Effector memory CD8-positive, alpha-beta T cell (primary cell): ENCODE measurements around the gene NAGK.
A peak's percentile ranks its signal among the peaks of the same experiment; 100 is the strongest.
"Not testable (repeated sequence)": the region's sequence is repeated elsewhere in the genome, so short reads cannot be mapped to it uniquely, and the experiment has no call there.

Experiments
- ATAC-seq: fragments of 150-1000 bp; cut with Tn5 transposase; replicated peaks from 2 replicates; pipeline ENCODE4 v1.10.0; 2021; ENCODE audit warnings: mild to moderate bottlenecking, moderate library complexity
- DNase-seq, 3 experiments: peaks; one replicate each; pipeline ENCODE4 v3.0.0; 2021
- H3K27ac Mint-ChIP-seq, 2 donors: one replicate each; pipeline ENCODE4 v1.8.0; 2022; ENCODE audit warnings: mild to moderate bottlenecking in 2 of 2, mixed read lengths in 2 of 2, moderate library complexity in 2 of 2
- H3K27me3 Mint-ChIP-seq, 2 donors: one replicate each; pipeline ENCODE4 v1.8.0; 2022; ENCODE audit warnings: mixed read lengths in 2 of 2
- H3K36me3 Mint-ChIP-seq: one replicate; pipeline ENCODE4 v1.8.0; 2022; ENCODE audit warnings: mild to moderate bottlenecking, moderate library complexity, mixed read lengths; ENCODE audit not compliant: insufficient read depth
- H3K4me1 Mint-ChIP-seq, 2 donors: one replicate each; pipeline ENCODE4 v1.8.0; 2022; ENCODE audit warnings: low read depth in 2 of 2, mixed read lengths in 2 of 2
- H3K4me3 Mint-ChIP-seq, 2 donors: one replicate each; pipeline ENCODE4 v1.8.0; 2022; ENCODE audit warnings: mild to moderate bottlenecking in 2 of 2, mixed read lengths in 2 of 2, moderate library complexity in 2 of 2
- H3K9me3 Mint-ChIP-seq, 2 donors: one replicate each; pipeline ENCODE4 v1.8.0; 2022; ENCODE audit warnings: mixed read lengths in 2 of 2

NAGK gene

DNA sequence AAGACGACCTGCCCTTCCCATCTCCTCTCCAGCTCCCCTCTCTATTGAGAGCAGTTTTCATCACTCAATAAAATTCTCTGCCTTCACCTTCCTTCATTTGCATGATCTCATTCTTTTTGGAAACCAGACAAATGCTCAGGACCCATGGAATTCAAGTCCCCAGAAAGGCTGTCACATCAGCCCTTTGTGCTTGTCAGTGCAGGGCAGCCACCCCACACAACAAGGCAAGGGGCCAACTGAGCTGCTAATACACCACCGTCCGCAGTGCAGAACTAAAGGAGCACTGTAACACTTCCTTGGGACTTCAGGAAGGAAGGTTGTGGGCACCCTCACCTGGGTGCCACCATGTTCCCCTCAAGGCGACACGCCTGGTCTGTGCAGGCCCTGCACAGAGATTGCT is 35.4 kb downstream of the NAGK start:
- no peak overlapping the region for H3K27ac Mint-ChIP-seq
- no peak overlapping the region for H3K4me3 Mint-ChIP-seq
- no peaks in the 10 kb centered on the region for H3K36me3 Mint-ChIP-seq

DNA sequence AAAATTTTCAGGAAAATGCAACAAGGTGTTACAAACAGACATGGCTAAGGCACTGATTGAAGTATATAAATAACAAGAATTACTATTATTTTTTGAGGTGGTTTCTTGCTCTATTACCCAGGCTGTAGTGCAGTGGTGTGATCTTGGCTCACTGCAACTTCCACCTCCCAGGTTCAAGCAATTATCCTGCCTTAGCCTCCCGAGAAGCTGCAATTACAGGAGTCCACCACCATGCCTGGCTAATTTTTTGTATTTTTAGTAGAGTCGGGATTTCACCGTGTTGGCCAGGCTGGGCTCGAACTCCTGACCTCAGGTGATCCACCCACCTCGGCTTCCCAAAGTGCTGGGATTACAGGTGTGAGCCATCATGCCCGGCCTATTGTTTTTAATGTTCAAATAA is 38.0 kb downstream of the NAGK start:
- not testable (repeated sequence) for ATAC-seq, H3K9me3 Mint-ChIP-seq, H3K4me1 Mint-ChIP-seq, H3K4me3 Mint-ChIP-seq, H3K36me3 Mint-ChIP-seq, H3K27me3 Mint-ChIP-seq, DNase-seq, H3K27ac Mint-ChIP-seq

More for the DNA sequence above, 35.4 kb downstream of the NAGK start:
- peaks cover 5 to 16% of the 10 kb centered on the region in 2 donors for H3K27me3 Mint-ChIP-seq
- H3K9me3 Mint-ChIP-seq: no peaks in the 10 kb centered on the region
- H3K4me1 Mint-ChIP-seq: peaks cover 0 to 3% of the 10 kb centered on the region in 2 donors
- no peak for DNase-seq
- no peak for ATAC-seq

DNA sequence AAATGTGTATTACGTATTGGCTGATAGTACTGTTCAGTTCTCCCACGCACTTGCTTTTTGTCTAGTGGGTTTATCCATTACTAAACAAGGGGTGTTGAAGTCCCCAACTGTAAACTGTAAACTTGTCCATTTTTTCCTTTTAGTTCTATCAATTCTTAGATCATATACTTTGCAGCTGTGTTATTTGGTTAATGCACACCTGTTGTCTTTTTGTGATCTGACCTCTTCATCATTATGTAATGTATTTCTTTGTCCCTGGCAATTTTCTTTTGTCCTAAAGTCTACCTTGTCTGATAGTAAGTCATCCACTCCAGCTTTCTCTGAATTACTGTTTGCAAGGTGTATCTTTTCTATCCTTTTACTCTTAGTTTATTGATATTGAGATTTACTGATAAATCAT is 39.6 kb downstream of the NAGK start:
- DNase-seq: no peak
- H3K27me3 Mint-ChIP-seq: no peaks in the 10 kb centered on the region
- H3K27ac Mint-ChIP-seq: no peak overlapping the region
- H3K4me3 Mint-ChIP-seq: no peak overlapping the region
- no peaks in the 10 kb centered on the region for H3K9me3 Mint-ChIP-seq
- H3K4me1 Mint-ChIP-seq: no peaks in the 10 kb centered on the region
- peaks cover 2% of the 10 kb centered on the region for H3K36me3 Mint-ChIP-seq
- no peak for ATAC-seq

DNA sequence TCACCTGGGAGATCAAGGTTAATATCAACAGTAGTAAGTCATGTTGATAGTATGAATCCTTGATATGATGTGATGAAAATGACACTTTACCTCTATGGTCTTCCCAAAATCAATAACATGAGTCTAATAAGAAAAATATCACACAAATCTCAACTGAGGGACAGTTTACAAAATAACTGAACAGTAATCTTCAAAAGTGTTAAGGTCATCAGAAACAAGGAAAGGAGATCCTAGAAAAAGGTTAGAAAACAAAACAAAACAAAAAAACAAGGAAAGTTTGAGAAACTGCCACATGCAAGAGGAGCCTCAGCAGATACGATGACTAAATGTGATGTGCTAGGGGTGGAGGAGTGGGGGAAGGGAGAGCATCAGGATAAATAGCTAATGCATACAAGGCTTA is 45.4 kb downstream of the NAGK start:
- H3K36me3 Mint-ChIP-seq: peaks cover 18% of the 10 kb centered on the region
- DNase-seq (no peak), ATAC-seq (no peak)
- peaks cover 0 to 4% of the 10 kb centered on the region in 2 donors for H3K4me1 Mint-ChIP-seq
- H3K4me3 Mint-ChIP-seq: no peak overlapping the region
- H3K9me3 Mint-ChIP-seq: no peaks in the 10 kb centered on the region
- peak overlapping the region in 1 of 2 donors; percentile 30 for H3K27ac Mint-ChIP-seq
- H3K27me3 Mint-ChIP-seq: no peaks in the 10 kb centered on the region

DNA sequence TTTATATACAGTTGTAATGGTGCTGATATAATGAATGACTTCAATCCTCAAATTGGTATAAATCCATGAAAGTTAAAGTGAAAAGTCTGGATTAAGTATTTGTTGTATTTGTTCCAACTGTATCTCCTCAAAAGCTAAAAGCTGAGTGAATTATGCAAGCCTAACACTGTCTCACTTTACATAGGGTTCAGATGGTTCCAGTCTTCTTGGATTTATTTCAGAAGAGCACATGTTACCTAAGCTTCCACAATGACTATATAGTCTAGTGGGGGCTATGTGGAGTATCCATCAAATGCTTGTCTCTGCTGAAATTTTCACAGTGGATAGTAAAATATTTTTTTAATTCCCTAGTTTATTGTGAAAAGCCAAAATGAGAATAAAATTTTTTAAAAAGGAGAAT is 48.6 kb downstream of the NAGK start:
- Mint-ChIP-seq H3K4me1 (peaks cover 5 to 8% of the 10 kb centered on the region in 2 donors), H3K27me3 (no peaks in the 10 kb centered on the region), H3K36me3 (peaks cover 16% of the 10 kb centered on the region), H3K9me3 (no peaks in the 10 kb centered on the region), H3K4me3 (no peak overlapping the region), H3K27ac (no peak overlapping the region)
- DNase-seq: no peak
- ATAC-seq: no peak

DNA sequence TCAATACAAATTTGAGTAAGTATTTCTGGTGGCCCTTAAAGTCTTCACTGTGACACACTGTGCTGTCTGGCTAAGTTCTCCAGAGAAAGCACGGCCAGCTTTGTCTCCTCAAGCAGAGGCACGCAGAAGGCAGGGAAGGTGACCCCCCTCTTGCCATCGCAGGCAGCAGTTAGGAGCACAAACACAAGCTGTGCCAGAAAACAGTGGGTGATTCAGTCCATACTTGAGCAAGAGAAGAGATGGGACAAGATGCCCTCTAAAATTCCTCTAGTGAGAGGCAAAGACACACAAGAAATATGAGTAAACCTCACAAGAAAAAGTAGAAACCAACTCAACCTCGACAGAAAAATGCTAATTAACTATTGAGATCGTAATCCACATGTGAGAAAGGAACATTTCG is 51.7 kb downstream of the NAGK start:
- H3K4me1 Mint-ChIP-seq: peaks cover 5 to 8% of the 10 kb centered on the region in 2 donors
- H3K27ac Mint-ChIP-seq: no peak overlapping the region
- H3K36me3 Mint-ChIP-seq: peaks cover 15% of the 10 kb centered on the region
- no peaks in the 10 kb centered on the region for H3K9me3 Mint-ChIP-seq
- DNase-seq: no peak
- no peaks in the 10 kb centered on the region for H3K27me3 Mint-ChIP-seq
- no peak for ATAC-seq
- no peak overlapping the region for H3K4me3 Mint-ChIP-seq

DNA sequence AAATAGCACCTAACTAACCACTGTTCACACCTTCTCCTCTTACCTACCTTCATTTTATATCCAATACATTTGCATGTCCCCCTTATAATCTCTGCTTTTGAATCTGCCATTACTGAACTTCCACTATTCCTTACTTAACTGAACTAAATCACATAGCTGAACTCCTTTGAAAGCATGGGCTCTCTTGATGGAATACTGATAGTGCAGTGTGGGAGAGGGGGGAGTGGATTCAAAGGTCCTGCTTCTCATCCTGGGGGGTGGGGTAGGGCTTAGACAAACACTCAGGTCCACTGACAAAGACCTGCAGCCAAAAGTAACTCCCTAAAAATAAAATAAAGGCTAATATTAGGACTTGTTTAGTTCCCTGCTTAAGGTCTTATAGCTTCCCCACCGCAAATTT is 53.0 kb downstream of the NAGK start:
- no peak for DNase-seq
- H3K9me3 Mint-ChIP-seq: no peaks in the 10 kb centered on the region
- H3K4me3 Mint-ChIP-seq: no peak overlapping the region
- H3K27ac Mint-ChIP-seq: no peak overlapping the region
- no peak for ATAC-seq
- peaks cover 5 to 9% of the 10 kb centered on the region in 2 donors for H3K4me1 Mint-ChIP-seq
- H3K36me3 Mint-ChIP-seq: peaks cover 10% of the 10 kb centered on the region
- no peaks in the 10 kb centered on the region for H3K27me3 Mint-ChIP-seq

DNA sequence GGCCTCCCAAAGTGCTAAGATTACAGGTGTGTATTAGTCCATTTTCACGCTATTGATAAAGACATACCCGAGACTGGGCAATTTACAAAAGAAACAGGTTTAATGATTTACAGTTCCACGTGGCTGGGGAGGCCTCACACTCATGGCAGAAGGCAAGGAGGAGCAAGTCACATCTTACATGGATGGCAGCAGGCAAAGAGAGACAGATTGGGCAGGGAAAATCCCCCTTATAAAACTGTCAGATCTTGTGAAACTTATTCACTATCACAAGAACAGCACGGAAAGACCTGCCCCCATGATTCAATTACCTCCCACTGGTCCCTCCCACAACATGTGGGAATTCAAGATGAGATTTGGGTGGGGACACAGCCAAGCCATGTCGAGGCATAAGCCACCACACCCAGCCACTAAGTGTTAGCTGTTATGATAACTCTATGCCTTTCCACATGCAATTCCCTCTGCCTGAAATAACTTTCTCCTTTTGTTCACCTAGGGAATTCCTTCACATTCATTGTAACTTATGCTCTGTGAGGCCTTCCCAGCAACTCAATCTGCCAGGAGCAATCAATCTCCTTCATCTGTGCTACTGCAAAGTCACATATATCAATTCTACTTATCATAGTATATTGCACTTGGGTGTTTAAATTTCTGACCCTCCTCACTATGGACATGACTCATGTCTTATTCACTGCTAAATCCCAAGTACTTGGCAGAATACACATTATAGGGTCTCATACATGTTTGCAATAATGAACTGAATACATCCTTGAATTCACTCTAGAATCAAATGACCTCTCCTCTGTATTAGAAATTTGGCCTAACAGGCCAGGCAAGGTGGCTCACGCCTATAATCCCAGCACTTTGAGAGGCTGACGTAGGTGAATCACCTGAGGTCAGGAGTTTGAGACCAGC is 54.2 kb downstream of the NAGK start:
- Mint-ChIP-seq H3K4me1 (peaks cover 5 to 9% of the 10 kb centered on the region in 2 donors), H3K27ac (no peak overlapping the region), H3K4me3 (no peak overlapping the region), H3K27me3 (no peaks in the 10 kb centered on the region), H3K9me3 (no peaks in the 10 kb centered on the region), H3K36me3 (peaks cover 3% of the 10 kb centered on the region)
- DNase-seq: no peak
- no peak for ATAC-seq

DNA sequence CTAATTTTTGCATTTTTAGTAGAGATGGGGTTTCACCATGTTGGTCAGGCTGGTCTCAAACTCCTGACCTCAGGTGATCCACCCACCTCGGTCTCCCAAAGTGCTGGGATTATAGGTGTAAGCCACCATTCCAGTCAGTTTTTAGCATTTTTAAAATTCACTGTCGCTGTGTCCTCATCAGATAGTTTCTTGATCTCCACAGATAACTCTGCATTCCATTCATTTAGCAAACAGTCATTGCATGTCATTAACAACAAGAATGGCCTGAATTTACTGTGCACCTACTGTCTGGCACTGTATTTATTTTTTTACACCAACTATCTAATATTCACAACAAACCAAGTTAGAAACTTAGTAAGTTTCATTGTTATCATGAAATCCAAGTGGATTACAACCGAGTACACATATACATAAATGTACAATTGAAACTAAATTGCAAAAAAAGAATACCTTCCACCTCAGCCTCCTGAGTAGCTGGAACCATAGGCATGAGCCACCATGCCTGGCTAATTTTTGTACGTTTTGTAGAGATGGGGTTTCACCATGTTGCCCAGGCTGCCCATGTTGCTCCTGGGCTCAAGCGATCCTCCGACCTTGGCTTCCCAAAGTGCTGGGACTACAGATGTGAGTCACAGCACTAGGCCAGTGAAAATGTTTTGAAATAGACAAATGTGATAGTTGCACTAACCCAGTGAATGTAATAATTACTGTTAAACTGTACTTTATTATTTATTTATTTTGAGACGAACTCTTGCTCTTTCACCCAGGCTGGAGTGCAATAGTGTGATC is 57.3 kb downstream of the NAGK start:
- no peaks in the 10 kb centered on the region for H3K9me3 Mint-ChIP-seq
- DNase-seq: no peak
- H3K27me3 Mint-ChIP-seq: no peaks in the 10 kb centered on the region
- no peak for ATAC-seq
- H3K27ac Mint-ChIP-seq: no peak overlapping the region
- H3K36me3 Mint-ChIP-seq: peaks cover 7% of the 10 kb centered on the region
- H3K4me3 Mint-ChIP-seq: no peak overlapping the region
- H3K4me1 Mint-ChIP-seq: peaks cover 9 to 18% of the 10 kb centered on the region in 2 donors

DNA sequence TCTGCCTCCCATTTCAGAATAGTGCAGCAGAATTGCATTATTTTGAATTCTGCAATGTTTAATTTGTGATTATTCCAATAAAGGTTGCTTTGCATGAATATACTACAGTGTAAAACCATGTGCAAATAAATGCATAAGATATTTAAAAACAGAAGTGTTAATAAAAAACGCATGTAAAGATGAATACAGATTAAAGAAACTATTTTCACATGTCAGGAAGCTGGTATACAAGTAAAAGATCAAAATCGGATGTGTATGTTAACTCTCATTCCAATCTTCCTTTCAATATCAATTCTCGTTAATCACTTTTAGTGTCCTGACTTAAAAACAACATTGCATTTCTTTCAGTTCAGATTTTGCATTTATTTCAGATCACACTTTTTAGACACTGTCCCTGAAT is 58.5 kb downstream of the NAGK start:
- Mint-ChIP-seq H3K4me1 (peaks cover 9 to 13% of the 10 kb centered on the region in 2 donors), H3K27me3 (no peaks in the 10 kb centered on the region), H3K27ac (no peak overlapping the region), H3K9me3 (no peaks in the 10 kb centered on the region), H3K4me3 (no peak overlapping the region), H3K36me3 (peaks cover 8% of the 10 kb centered on the region)
- ATAC-seq (no peak), DNase-seq (no peak)
